ENCODE results near the gene LGALS3BP. TPM values are rescaled to one million over a fixed set of nuclear protein-coding genes. Genes with fewer than 3 reads are reported as not detected.

Gene LGALS3BP
- total RNA-seq, 2 donors from 2014 or later: 23.3 to 71.4 TPM

- Mint-ChIP-seq H3K36me3 (ENCODE audit: low read depth) (no peaks in the 10 kb centered on the region), H3K27ac (no peak overlapping the region), H3K4me3 (no peak overlapping the region), H3K4me1 (peaks cover 39% of the 10 kb centered on the region), H3K27me3 (ENCODE audit: insufficient read depth) (peaks cover 46% of the 10 kb centered on the region), H3K9me3 (peaks cover 21% of the 10 kb centered on the region)
- no peak overlapping the region for H3K4me3 ChIP-seq (ENCODE audit: low read length)
- TF ChIP-seq CTCF (conservative IDR thresholded peaks at IDR 0.05): peak; percentile 77
- WGBS, 2 experiments (ENCODE audit: insufficient coverage in 1 of 2, insufficient read length in 1 of 2): 62% methylated on average over 11 to 19 of the region's 19 CpGs
- no peaks in the 10 kb centered on the region for H3K36me3 ChIP-seq (ENCODE audit: control insufficient read depth, insufficient read depth, low read length)
- DNase-seq: peak; percentile 77
- peaks cover 23% of the 10 kb centered on the region for H3K27me3 ChIP-seq (ENCODE audit: control insufficient read depth, insufficient read depth, low read length, poor library complexity, severe bottlenecking)
- no peak overlapping the region for H3K27ac ChIP-seq (ENCODE audit: low read depth, low read length)
- H3K9ac ChIP-seq (ENCODE audit: extremely low read depth, low read length, poor library complexity, severe bottlenecking): no peak overlapping the region
- H3K9me3 ChIP-seq (ENCODE audit: control insufficient read depth, low read length): peaks cover 24% of the 10 kb centered on the region
- H3K4me1 ChIP-seq (ENCODE audit: control insufficient read depth, insufficient read depth, low read length): peaks cover 13% of the 10 kb centered on the region
These were observed 40.2 kb upstream of the LGALS3BP start for GRCh38 chr17:79019632-79020584.

DNA sequence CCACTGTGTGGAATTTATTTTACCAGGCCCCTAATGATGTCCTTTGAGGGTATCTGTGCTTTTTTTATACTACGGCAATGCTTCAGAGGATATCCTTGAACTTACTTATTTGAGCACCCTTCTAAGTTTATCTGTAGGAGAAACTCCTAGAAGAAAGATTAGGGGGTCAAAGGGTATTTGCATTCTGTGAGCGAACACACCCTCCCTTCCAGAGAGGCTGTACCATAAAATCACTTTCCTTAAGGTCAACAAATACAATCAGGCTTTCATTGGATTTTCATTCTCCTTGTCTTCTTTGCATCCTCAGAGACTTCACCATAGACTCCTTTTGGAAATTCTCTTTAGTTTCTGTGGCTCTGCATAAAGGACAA, 39.5 kb upstream of the LGALS3BP start:
- H3K4me1 ChIP-seq (ENCODE audit: control insufficient read depth, insufficient read depth, low read length): peaks cover 13% of the 10 kb centered on the region
- Mint-ChIP-seq H3K36me3 (ENCODE audit: low read depth) (no peaks in the 10 kb centered on the region), H3K27me3 (ENCODE audit: insufficient read depth) (peaks cover 40% of the 10 kb centered on the region), H3K4me1 (peaks cover 39% of the 10 kb centered on the region), H3K27ac (no peak overlapping the region), H3K9me3 (peaks cover 27% of the 10 kb centered on the region), H3K4me3 (no peak overlapping the region)
- H3K27ac ChIP-seq (ENCODE audit: low read depth, low read length): no peak overlapping the region
- WGBS, 2 experiments (ENCODE audit: insufficient coverage in 1 of 2, insufficient read length in 1 of 2): 91 to 100% methylated on average over 1 to 2 of the region's 2 CpGs
- no peak overlapping the region for H3K9ac ChIP-seq (ENCODE audit: extremely low read depth, low read length, poor library complexity, severe bottlenecking)
- H3K9me3 ChIP-seq (ENCODE audit: control insufficient read depth, low read length): peaks cover 31% of the 10 kb centered on the region
- no peaks in the 10 kb centered on the region for H3K36me3 ChIP-seq (ENCODE audit: control insufficient read depth, insufficient read depth, low read length)
- H3K27me3 ChIP-seq (ENCODE audit: control insufficient read depth, insufficient read depth, low read length, poor library complexity, severe bottlenecking): peaks cover 19% of the 10 kb centered on the region
- H3K4me3 ChIP-seq (ENCODE audit: low read length): no peak overlapping the region
- no peak for DNase-seq
- no peak for TF ChIP-seq CTCF (conservative IDR thresholded peaks at IDR 0.05)

GRCh38 chr17:79018370-79018695, 38.6 kb upstream of the LGALS3BP start:
- H3K27me3 Mint-ChIP-seq (ENCODE audit: insufficient read depth): peaks cover 35% of the 10 kb centered on the region
- no peak for TF ChIP-seq CTCF (conservative IDR thresholded peaks at IDR 0.05)
- no peaks in the 10 kb centered on the region for H3K36me3 ChIP-seq (ENCODE audit: control insufficient read depth, insufficient read depth, low read length)
- peaks cover 34% of the 10 kb centered on the region for H3K9me3 Mint-ChIP-seq
- H3K4me3 Mint-ChIP-seq: no peak overlapping the region
- H3K36me3 Mint-ChIP-seq (ENCODE audit: low read depth): no peaks in the 10 kb centered on the region
- H3K9me3 ChIP-seq (ENCODE audit: control insufficient read depth, low read length): peaks cover 40% of the 10 kb centered on the region
- peaks cover 36% of the 10 kb centered on the region for H3K4me1 Mint-ChIP-seq
- DNase-seq: peak; percentile 3
- 92% methylated on average over 3 of the region's 3 CpGs for WGBS, 2 experiments (ENCODE audit: insufficient coverage in 1 of 2, insufficient read length in 1 of 2)
- H3K27ac ChIP-seq (ENCODE audit: low read depth, low read length): no peak overlapping the region
- H3K27ac Mint-ChIP-seq: no peak overlapping the region
- H3K27me3 ChIP-seq (ENCODE audit: control insufficient read depth, insufficient read depth, low read length, poor library complexity, severe bottlenecking): peaks cover 10% of the 10 kb centered on the region
- no peak overlapping the region for H3K4me3 ChIP-seq (ENCODE audit: low read length)
- H3K9ac ChIP-seq (ENCODE audit: extremely low read depth, low read length, poor library complexity, severe bottlenecking): no peak overlapping the region
- peaks cover 13% of the 10 kb centered on the region for H3K4me1 ChIP-seq (ENCODE audit: control insufficient read depth, insufficient read depth, low read length)
